Left colon (tissue), 2 donors: ENCODE measurements around the gene ZNF592. TPM values are rescaled to one million over a fixed set of nuclear protein-coding genes. Genes with fewer than 3 reads are reported as not detected.
"Not testable (repeated sequence)": the region's sequence is repeated elsewhere in the genome, so short reads cannot be mapped to it uniquely, and the experiment has no call there.

ENCODE experiments used
- ATAC-seq: fragments of 200-7000 bp; cut with Tn5 transposase; one replicate; pipeline ENCODE4 v1.9.1; 2020; ENCODE audit warnings: mild to moderate bottlenecking, moderate library complexity
- DNase-seq, 2 donors: peaks; one replicate each; pipeline ENCODE4 v3.0.0-alpha.2; 2020
- intact Hi-C, 2 donors: fragments of 100-400 bp; cut with DNase I in 1 of 2; cut with micrococcal nuclease in 1 of 2; formaldehyde crosslinking; loops; one replicate each; pipeline versions ENCODE4 v1.11.2 to v1.14.0; 2022; cut with DNase I, micrococcal nuclease
- total RNA-seq, 2 donors: library from RNA; stranded (reverse); fragmentation: NEBNext Ultra II Directional; extraction: Animal tissue kit (Norgen Biotek cat#: 25700); gene quantifications; one replicate each; pipeline ENCODE4 v1.2.1, GENCODE V29; 2021
- donor health status: DM: no; HTN: no; CAD: no.
- donor health status: DM: yes; HTN: yes; CAD: no.

The ZNF592 gene
- total RNA-seq, 2 donors from 2014 or later: 24.3 to 29.7 TPM

DNA sequence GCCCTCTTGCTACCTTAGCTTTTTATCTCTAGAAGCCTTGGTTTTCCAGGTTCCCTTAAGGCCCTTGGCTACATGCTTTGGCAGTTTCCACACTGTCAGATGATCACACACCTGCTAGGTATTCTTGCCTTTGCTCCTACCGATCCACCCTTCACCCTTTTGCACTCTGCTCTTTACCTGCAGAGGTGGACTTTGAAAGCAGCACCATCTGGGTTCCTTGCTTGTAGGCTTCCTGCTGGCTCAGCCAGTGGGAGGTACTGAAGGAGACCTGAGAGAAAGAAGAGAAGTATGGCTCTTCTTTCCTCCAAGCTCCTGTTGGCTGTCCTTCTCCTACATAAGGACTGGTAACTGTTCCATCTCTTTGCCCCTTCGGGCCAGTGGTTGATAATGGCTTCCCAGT lies 7.3 kb upstream of the ZNF592 start:
- ATAC-seq: peak; percentile 99
- intact Hi-C loops: no loop called here
- DNase-seq: peak; percentile 50 to 75

- ATAC-seq: peak; percentile 64
- peak; percentile 74 to 85 for DNase-seq
- intact Hi-C loops: no loop called here
Measured at GRCh38 chr15:84747416-84748273, 747 bp upstream of the ZNF592 start.

GRCh38 chr15:84749111-84749991 lies 959 bp downstream of the ZNF592 start:
- intact Hi-C loops: no loop called here
- ATAC-seq: peak; percentile 10
- DNase-seq: peak; percentile 48 to 56

GRCh38 chr15:84750583-84751092 lies 2.2 kb downstream of the ZNF592 start:
- intact Hi-C loops: no loop called here
- no peak for ATAC-seq
- no peak for DNase-seq

DNA sequence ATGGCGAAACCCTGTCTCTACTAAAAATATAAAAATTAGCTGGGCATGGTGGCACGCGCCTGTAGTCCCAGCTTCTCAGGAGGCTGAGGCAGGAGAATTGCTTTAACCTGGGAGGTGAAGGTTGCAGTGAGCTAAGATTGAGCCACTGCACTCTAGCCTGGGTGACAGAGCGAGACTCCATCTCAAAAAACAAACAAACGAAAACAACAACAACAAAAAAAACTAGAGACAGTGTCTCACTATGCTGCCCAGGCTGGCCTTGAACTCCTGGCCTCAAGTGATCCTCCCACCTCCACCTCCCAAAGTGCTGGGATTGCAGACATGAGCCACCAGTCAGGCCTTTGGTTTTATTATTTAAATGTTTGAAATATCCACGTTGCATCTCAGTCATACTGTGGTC lies 3.3 kb downstream of the ZNF592 start:
- DNase-seq, intact Hi-C loops, ATAC-seq: not testable (repeated sequence)

GRCh38 chr15:84752195-84752594 lies 3.8 kb downstream of the ZNF592 start:
- intact Hi-C loops: no loop called here
- ATAC-seq (no peak), DNase-seq (no peak)

DNA sequence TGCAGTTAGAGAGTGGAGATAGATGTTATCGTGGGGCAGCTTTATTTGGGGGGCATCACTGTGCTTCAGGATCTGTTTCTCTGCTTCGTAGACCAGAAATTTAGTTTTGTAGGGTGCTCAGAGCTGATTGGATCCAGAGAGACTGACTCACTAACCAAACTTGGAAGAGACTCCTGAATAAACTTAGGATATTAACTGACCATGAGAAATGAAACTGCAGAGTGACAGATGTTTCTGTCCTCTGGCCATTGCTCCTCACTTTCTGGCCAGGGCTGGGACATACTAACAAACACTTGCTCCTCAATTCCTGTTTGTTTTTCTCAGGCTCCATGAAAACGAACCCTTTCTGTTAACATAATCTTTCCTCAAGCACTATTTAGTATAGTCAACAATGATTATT lies 4.3 kb downstream of the ZNF592 start:
- intact Hi-C loops: no loop called here
- DNase-seq (no peak), ATAC-seq (no peak)

GRCh38 chr15:84754889-84755288 lies 6.5 kb downstream of the ZNF592 start:
- ATAC-seq: peak; percentile 36
- intact Hi-C loops, DNase-seq: not testable (repeated sequence)

DNA sequence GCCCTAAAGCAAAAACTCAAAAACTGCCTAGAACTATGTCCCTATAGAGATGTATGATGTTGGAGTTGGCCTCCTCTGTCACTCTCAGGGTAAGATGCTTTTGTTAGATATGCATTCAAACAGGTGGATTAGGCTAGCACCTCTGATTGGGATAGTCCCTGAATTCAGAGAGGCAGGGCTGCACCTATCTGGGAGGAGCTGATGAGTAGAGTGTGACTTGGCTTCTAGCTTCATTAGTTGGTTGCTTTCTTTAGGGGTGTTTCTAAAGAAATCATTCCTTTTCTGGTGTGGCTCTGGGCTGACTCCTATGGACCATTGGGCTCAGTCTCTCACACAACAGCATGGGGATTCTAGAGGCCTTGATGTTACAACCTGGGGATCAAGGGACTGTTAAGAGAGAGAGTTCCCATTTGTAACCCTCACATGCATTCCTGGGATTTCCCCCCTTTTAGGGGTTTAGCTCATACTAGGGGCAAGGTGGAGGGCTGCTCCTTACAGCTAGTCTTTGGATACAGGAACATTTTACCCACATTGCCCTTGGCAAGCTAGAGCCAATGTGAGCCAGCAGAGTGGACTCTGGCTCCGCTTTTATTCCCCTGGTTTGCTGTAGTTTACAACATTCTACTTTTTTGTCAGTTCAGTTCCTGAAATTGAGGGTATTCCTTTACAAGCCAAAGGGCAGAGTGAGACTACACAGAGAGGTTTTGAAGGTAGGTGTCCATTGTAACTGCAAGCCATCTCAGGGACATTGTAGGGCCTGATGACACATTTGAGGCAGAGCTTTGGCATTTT lies 7.5 kb downstream of the ZNF592 start:
- no peak for DNase-seq
- peak; percentile 56 for ATAC-seq
- intact Hi-C loops: no loop called here

DNA sequence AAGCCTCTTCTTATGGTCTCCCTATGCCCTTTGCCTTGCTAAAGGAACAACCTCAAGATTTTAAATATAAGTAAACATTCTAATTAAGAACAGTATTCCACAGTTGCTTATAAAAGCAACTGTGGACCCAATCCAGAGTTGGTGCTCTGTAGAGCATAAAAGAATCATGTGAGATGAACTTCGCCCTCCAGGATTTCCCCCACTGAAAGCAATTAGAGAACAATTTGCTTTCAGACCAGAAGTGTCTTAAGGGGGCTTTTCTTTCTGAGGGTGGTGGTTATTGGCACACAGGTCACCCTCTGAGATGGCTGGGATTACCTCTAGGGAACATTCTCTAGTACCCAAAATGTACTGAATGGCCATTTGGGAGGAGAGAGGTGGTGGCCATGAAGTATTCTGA lies 10.6 kb downstream of the ZNF592 start:
- intact Hi-C loops: no loop called here
- ATAC-seq: peak; percentile 55
- no peak for DNase-seq

DNA sequence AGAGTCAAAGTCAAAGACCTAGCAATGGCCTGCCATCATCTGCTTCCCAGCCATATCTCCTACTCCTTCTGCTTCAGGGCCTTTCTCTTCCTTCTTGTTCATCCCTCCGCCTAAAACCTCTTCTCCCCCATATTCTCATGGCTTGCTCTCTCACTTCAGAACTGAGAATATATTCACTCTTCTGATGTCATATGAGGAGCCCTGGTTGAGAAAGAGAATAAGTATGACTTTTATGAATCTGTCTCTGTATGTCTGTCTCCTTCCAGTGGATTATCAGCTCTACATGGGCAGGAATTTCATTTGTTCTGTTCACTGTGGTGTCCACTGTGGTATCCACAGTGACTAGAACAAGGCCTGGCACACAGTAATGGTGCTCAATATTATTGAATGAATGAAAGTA lies 11.8 kb downstream of the ZNF592 start:
- DNase-seq (no peak), ATAC-seq (no peak)
- intact Hi-C loops: no loop called here

- no peak for DNase-seq
- intact Hi-C loops: no loop called here
- no peak for ATAC-seq
Measured at GRCh38 chr15:84761607-84762131, 13.3 kb downstream of the ZNF592 start.

DNA sequence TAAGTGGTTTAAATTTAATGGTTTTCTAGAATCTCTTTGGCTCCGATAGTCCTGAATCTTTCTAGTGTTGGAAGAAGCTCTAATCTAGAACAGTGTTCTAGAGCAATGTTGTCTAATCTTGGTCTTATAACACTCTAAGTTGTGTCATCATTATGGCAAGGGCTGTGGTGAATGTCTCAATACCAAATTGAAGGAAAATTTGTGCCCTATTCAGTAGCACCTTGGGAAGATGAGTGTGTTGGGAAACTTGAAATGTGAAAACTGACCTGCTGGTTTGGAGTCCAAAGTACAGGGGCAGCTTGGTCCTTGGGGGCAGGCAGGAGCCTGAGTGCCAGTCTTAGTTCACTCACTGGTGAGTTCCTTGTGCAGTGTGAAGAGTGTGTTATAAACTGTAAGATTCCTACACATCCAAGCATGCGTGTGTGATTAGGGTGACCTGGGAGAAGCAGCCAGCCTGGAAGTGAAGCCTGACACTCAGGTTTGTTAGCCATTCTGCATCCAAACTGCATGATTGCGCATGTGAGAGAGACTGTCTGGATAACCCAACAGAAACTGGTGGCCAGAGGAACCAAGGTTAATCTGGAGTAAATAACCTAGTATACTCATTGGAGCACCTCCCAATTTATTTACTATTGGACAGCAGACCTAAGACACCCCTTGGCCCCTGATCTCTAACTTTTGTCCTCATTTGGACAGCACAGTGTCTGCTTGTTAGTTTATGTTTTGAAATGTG lies 14.6 kb downstream of the ZNF592 start:
- DNase-seq (no peak), ATAC-seq (peak; percentile 40)
- intact Hi-C loops: no loop called here

- intact Hi-C loops: no loop called here
- ATAC-seq: peak; percentile 67
- no peak for DNase-seq
Measured at GRCh38 chr15:84764585-84764984, 16.2 kb downstream of the ZNF592 start.

DNA sequence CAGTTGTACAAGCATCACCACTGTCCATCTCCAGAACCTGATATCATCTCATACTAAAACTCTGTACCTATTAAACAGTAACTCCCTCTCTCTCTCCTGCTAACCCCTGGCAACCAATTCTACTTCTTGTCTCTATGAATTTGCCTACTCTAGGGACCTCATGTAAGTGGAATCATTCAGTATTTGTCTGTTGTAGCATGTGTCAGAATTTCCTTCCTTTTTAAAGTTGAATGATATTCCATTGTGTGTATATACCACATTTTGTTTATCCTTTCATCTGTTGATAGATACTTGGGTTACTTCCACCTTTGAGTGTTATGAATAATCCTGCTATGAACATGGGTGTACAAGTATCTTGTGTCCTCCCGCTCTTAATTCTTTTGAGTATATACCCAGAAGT lies 16.6 kb downstream of the ZNF592 start:
- ATAC-seq: no peak
- no peak for DNase-seq
- intact Hi-C loops: no loop called here

GRCh38 chr15:84765675-84766074 lies 17.3 kb downstream of the ZNF592 start:
- no peak for DNase-seq
- intact Hi-C loops: no loop called here
- ATAC-seq: peak; percentile 76

DNA sequence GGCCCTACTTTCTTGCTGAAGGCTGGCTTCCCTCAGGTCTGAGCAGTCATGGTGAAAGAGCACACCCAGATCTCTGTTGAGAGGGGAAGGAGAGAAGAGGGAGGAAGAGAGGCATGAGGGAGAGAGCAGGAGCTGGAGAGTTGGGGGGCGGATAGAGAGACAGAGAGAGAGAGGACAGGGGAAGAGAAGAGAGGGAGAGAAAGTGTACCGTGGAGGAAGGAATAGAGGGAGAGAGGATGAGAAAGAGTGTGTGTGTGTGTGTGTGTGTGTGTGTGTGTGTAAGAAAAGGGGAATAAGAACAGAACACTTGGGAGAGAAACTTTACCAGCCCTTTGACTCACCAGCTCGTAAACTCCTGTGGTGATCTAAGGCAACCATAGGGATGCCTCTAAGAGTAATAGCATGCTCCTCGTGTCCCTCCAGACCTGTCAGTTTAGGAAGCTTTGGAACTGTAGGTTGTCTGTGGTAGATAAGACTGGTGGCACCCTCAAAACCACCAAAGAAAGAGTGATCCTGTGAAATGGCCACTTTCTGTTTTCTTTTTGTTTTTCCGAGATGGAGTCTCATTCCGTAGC lies 18.2 kb downstream of the ZNF592 start:
- DNase-seq: no peak
- ATAC-seq: peak; percentile 40
- intact Hi-C loops: no loop called here

- intact Hi-C loops: no loop called here
- ATAC-seq (no peak), DNase-seq (no peak)
Measured at GRCh38 chr15:84772031-84772430, 23.6 kb downstream of the ZNF592 start.
